ENCODE measurements around the gene ADARB2. TPM values are rescaled to one million over a fixed set of nuclear protein-coding genes. Genes with fewer than 3 reads are reported as not detected.

ADARB2 gene
- polyA plus RNA-seq, 1 of the 3 experiments (the other 2 are of a cell fraction): not detected

GRCh38 chr10:1462032-1462431 lies 275.3 kb downstream of the ADARB2 start (continued):
- TF ChIP-seq SIN3A (IDR thresholded peaks at IDR 0.05; ENCODE audit: borderline replicate concordance, low read depth, low read length) (no peak), RXRA (IDR thresholded peaks at IDR 0.05; ENCODE audit: borderline replicate concordance, low read depth) (no peak), EZH2phosphoT487 (IDR thresholded peaks at IDR 0.05; ENCODE audit: borderline replicate concordance, low read depth) (no peak), MEF2A (IDR thresholded peaks at IDR 0.05; ENCODE audit: borderline replicate concordance, low read depth) (no peak), GABPA (IDR thresholded peaks at IDR 0.05; ENCODE audit: low read depth) (no peak), TAF1 (IDR thresholded peaks at IDR 0.05; ENCODE audit: borderline replicate concordance, low read depth, low read length) (no peak), TCF12 (IDR thresholded peaks at IDR 0.05) (no peak), EP300 (IDR thresholded peaks at IDR 0.05; ENCODE audit: borderline replicate concordance in 1 of 2, low read depth in 1 of 2, low read length in 1 of 2) (no peak)
- TF ChIP-seq, protein P1, sequence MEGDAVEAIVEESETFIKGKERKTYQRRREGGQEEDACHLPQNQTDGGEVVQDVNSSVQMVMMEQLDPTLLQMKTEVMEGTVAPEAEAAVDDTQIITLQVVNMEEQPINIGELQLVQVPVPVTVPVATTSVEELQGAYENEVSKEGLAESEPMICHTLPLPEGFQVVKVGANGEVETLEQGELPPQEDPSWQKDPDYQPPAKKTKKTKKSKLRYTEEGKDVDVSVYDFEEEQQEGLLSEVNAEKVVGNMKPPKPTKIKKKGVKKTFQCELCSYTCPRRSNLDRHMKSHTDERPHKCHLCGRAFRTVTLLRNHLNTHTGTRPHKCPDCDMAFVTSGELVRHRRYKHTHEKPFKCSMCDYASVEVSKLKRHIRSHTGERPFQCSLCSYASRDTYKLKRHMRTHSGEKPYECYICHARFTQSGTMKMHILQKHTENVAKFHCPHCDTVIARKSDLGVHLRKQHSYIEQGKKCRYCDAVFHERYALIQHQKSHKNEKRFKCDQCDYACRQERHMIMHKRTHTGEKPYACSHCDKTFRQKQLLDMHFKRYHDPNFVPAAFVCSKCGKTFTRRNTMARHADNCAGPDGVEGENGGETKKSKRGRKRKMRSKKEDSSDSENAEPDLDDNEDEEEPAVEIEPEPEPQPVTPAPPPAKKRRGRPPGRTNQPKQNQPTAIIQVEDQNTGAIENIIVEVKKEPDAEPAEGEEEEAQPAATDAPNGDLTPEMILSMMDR (IDR thresholded peaks at IDR 0.05): no peak
- TF ChIP-seq, protein P2, sequence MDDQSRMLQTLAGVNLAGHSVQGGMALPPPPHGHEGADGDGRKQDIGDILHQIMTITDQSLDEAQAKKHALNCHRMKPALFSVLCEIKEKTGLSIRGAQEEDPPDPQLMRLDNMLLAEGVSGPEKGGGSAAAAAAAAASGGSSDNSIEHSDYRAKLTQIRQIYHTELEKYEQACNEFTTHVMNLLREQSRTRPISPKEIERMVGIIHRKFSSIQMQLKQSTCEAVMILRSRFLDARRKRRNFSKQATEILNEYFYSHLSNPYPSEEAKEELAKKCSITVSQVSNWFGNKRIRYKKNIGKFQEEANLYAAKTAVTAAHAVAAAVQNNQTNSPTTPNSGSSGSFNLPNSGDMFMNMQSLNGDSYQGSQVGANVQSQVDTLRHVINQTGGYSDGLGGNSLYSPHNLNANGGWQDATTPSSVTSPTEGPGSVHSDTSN (IDR thresholded peaks at IDR 0.05): no peak

- ChIA-PET POLR2A (no interaction called here), CTCF (no interaction called here)
- H3K4me3 ChIP-seq (ENCODE audit: low read depth in 2 of 2, low read length in 1 of 2): no peak overlapping the region
- H3K27ac ChIP-seq (ENCODE audit: low read depth in 2 of 2, low read length in 1 of 2): no peak overlapping the region
- DNase-seq: no peak
- H3K9me2 ChIP-seq: no peaks in the 10 kb centered on the region
- H3K4me2 ChIP-seq: no peak overlapping the region
- H2AFZ ChIP-seq (ENCODE audit: low read depth): no peak overlapping the region
- H3K9me3 ChIP-seq: no peaks in the 10 kb centered on the region
- TF ChIP-seq GABPA (IDR thresholded peaks at IDR 0.05; ENCODE audit: low read depth): no peak
- no peak for TF ChIP-seq CHD2 (IDR thresholded peaks at IDR 0.05; ENCODE audit: low read length, partially characterized antibody)
- TF ChIP-seq, protein P1 (IDR thresholded peaks at IDR 0.05): no peak
- TF ChIP-seq SMC3 (IDR thresholded peaks at IDR 0.05; ENCODE audit: low read depth, low read length): no peak
- no peak for TF ChIP-seq NFIC (IDR thresholded peaks at IDR 0.05; ENCODE audit: borderline replicate concordance)
- no peak for TF ChIP-seq YY1 (IDR thresholded peaks at IDR 0.05; ENCODE audit: low read depth)
- no peak for TF ChIP-seq SIN3A (IDR thresholded peaks at IDR 0.05; ENCODE audit: borderline replicate concordance, low read depth, low read length)
- TF ChIP-seq GATA2 (CRISPR knock-in tag; IDR thresholded peaks at IDR 0.05): no peak
- no peak for TF ChIP-seq RAD21 (IDR thresholded peaks at IDR 0.05; ENCODE audit: low read length)
- TF ChIP-seq REST (IDR thresholded peaks at IDR 0.05; ENCODE audit: low read depth, low read length): no peak
- TF ChIP-seq IRF3 (IDR thresholded peaks at IDR 0.05; ENCODE audit: low read depth, low read length): no peak
- TF ChIP-seq MEF2A (IDR thresholded peaks at IDR 0.05; ENCODE audit: borderline replicate concordance, low read depth): no peak
- TF ChIP-seq FOSL2 (IDR thresholded peaks at IDR 0.05; ENCODE audit: borderline replicate concordance, low read depth): no peak
- TF ChIP-seq POLR2AphosphoS5 (IDR thresholded peaks at IDR 0.05; ENCODE audit: low read depth, low read length): no peak
- no peak for TF ChIP-seq FOXM1 (IDR thresholded peaks at IDR 0.05; ENCODE audit: low read depth)
- no peak for TF ChIP-seq TCF12 (IDR thresholded peaks at IDR 0.05)
- TF ChIP-seq FOXJ3 (CRISPR knock-in tag; IDR thresholded peaks at IDR 0.05): no peak
- TF ChIP-seq ELF1 (IDR thresholded peaks at IDR 0.05): no peak
- H3F3A ChIP-seq (replicated peaks; ENCODE audit: insufficient read depth): no peaks in the 10 kb centered on the region
- 36% methylated on average over 9 of the region's 9 CpGs for WGBS (ENCODE audit: low lambda C conversion rate)
- no peaks in the 10 kb centered on the region for H3K27me3 ChIP-seq (ENCODE audit: insufficient read depth)
- no peaks in the 10 kb centered on the region for H4K20me1 ChIP-seq (ENCODE audit: insufficient read depth)
- no peak overlapping the region for H3K9ac ChIP-seq
- no peaks in the 10 kb centered on the region; a peak in 1 of 4 replicates for H3K4me1 ChIP-seq (ENCODE audit: control insufficient read depth in 1 of 2, insufficient read depth in 2 of 2, low read depth in 1 of 2, low read length in 1 of 2)
- no peaks in the 10 kb centered on the region for H3K36me3 ChIP-seq (replicated peaks in 1 of 2; ENCODE audit: control insufficient read depth in 1 of 2, insufficient read depth in 2 of 2, low read length in 1 of 2)
- H3K79me2 ChIP-seq (ENCODE audit: insufficient read depth): no peaks in the 10 kb centered on the region
Measured at GRCh38 chr10:1461016-1461415, 276.3 kb downstream of the ADARB2 start.
